GM10847 (cell line): Measurements from ENCODE around the gene OR4K2.

Experiments
- POLR2A ChIP-seq: IDR thresholded peaks from 2 replicates; pipeline ENCODE4 v1.6.1; 2011; ENCODE audit not compliant: insufficient read length; ENCODE audit errors: extremely low read depth

The OR4K2 gene

DNA sequence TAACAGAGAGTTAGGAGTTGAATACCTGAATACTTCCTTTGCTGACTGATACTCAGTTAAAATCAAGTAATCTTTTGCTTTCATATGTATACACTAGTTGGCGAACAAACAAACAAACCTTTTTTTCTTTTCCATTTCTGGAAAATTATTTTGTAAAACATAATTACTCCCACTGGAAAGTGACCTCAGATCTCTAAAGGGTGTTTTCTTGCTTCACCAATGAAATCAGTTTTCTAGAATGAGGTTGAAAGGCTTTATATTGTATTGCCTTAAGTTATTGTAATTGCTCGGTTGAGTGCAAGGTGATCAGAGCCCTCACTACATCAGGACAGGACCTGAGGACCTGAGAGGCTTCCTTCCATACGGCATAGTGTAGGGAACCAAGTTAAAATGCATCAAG is 55.7 kb downstream of the OR4K2 start, which contains the start of gene OR4K1:
Gene OR4K1, plus strand, starts transcription at position 301 of the 400 bp plus-strand sequence. CDS start 4,750 bp downstream, outside the sequence.
- no peak for TF ChIP-seq POLR2A
